Epithelial cell of esophagus (primary cell): ENCODE results near the gene CERS3.

ENCODE experiments used
- DNase-seq: peaks from one replicate; pipeline ENCODE4 v3.0.0; 2010; ENCODE audit warnings: low read depth
- H3K4me3 ChIP-seq: 2 replicates; pipeline ENCODE4 v1.5.1; 2011; ENCODE audit warnings: mild to moderate bottlenecking, low read length, control low read depth
- CTCF ChIP-seq: IDR thresholded peaks from 2 replicates; pipeline ENCODE4 v1.5.1; 2011; ENCODE audit warnings: low read depth, mild to moderate bottlenecking, low read length, control low read depth, inconsistent platforms; ENCODE audit not compliant: insufficient read depth; ENCODE audit errors: missing control alignments

The CERS3 gene

GRCh38 chr15:100434561-100434960, 94.2 kb downstream of the CERS3 start:
- no peak for DNase-seq
- TF ChIP-seq CTCF, result no peak
- H3K4me3 ChIP-seq, result no peak overlapping the region

DNA sequence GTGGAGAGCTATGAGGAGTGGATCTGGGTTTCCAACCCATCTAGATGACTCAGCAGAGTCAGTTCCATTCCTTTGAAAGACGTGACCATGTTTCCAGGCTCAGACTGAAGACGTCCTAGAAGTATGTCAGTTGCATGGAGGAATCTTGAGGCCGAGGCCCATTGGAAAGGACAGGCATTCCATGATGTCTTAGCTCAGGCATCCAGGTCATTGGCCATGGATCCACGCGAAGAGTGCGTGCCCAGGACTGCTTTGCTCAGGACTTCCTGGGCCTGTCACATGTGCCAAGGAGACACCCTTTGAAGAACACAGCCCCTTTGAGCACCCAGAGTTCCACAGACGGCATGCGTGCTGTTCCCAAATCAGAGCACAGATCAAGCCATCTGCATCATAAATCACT, 94.7 kb downstream of the CERS3 start:
- no peak for DNase-seq
- TF ChIP-seq CTCF, result no peak
- no peak overlapping the region for H3K4me3 ChIP-seq

GRCh38 chr15:100433304-100433703, 95.4 kb downstream of the CERS3 start:
- peak; percentile 2 for TF ChIP-seq CTCF
- no peak overlapping the region for H3K4me3 ChIP-seq
- DNase-seq, result no peak

DNA sequence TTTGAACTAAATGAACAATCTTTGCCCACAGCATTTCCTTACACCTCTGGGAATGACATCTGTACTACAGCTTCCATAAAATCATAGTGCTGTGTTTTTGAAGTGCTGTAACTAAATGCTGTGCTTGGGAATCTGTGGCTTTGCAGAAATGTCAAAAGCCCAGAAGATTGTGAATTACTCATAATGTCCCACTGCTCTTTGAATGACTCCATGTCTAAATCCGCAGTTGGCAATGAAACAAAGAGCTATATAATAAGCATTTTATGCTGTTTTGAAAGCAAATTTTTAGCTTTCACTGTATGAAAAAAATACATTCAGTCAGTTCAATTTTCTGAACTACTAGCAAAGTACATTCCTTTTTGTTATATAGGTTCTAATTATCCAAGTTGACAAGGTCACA, 98.3 kb downstream of the CERS3 start:
- TF ChIP-seq CTCF, result no peak
- no peak overlapping the region for H3K4me3 ChIP-seq
- DNase-seq, result no peak

DNA sequence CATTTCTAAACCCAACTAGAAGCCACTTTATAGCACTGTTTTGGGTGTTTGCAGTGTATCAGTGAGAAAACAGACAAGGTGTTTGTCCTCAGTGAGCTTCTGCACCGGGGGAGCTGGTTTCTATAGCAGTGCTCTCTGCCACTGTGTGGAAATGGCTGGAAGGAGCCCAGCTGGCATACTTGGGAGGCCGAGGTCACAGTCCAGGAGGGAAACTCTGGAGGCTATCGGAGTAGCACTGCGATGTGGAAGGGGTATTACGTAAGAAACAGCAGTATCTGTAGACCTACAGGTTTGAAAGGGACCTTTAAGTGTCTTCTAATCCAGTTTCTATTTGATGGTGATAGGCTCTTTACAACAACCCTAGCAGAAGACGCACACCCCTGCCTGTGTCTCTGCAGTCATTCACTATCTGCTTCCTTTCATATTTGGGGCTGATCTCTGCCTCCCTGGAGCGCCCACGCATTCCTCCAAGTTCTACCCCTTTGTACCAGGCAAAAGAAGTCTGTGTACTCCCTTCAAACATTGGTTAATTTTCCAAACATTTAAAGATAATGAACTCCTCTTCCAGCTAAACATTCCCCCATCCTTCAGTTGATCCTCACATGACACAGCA, 99.5 kb downstream of the CERS3 start:
- TF ChIP-seq CTCF, result no peak
- DNase-seq, result no peak
- no peak overlapping the region for H3K4me3 ChIP-seq

DNA sequence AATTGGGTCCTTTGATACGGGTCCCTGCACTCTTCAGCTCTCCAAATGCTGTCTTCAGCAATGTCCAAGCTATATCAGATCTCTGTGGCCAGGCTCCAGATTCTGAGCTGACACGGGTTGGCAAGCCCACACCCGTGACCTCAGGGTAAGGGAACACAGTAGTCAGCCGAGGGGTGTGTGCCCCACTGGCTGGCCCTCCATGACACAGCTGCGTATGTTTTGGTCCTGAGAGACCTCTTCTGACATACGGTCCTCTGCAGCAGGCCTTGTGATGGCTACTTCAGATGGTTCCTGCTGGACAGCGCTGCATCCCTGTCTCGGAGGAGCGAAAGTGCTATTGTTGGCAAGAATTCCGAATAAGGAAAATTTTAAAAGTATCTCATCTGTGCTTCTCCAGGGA, 101.8 kb downstream of the CERS3 start:
- DNase-seq, result no peak
- TF ChIP-seq CTCF, result no peak
- H3K4me3 ChIP-seq, result no peak overlapping the region

DNA sequence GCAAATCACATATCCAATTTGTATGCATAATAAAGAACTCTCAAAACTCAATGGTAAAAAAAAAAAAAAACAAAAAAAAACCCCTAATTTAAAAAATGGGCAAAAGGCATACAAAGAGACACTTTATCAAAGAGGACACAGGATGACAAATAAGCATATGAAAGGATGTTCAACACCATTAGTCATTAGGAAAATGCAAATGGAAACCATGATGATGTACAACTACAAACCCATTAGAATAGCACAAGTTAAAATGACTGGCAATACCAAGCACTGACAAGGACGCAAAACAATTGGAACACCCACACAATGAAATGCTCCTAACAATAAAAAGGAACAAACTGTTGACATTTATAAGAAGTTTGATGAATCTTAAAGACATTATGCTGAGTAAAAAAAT, 123.6 kb downstream of the CERS3 start:
- DNase-seq, result no peak
- TF ChIP-seq CTCF, result no peak
- H3K4me3 ChIP-seq, result no peak overlapping the region
